GM18867 (cell line): ENCODE results near the gene MALRD1.

Experiments
- ATAC-seq: cut with Tn5 transposase; IDR thresholded peaks from one replicate; pipeline ENCODE4 v1.9.1; 2021; ENCODE audit warnings: mild to moderate bottlenecking, moderate library complexity; ENCODE audit not compliant: unreplicated experiment

Gene MALRD1

DNA sequence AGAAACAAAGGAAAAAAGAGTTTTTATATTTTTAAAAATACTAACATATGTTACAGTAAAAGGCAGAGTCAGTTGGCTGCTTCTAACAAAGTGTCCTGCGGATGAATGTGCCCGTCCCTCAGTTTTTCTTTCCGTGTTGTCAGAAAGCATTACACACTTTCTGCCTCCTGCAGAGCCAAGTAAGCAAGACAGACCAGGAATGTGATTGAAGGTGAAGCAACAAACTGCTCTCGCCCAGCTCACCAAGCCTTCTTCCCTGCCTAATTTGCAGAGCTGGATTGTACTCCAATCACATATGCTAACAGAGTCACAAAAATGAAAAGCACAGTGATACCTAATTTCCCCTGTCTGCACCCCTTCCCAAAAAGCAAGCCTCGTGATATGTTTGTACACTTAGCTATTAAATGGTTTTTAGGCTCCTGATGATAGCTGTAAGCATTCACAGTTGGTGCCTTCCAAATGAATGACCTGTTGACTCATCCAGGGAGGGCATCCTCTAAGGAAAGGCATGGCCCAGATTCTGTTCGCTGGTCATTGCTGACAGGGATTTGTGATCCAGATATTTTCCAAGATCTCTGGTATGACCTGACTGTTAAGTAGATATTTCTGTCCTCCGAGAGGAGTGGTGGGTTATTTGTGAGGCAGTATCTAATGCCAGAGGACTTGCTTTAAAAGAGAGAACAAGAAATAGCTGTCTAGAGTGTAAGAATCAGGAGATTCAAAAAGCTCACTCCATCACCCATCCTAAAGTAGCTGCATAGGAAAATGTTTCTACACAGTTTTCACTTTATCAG lies 580.4 kb downstream of the MALRD1 start:
- no peak for ATAC-seq

DNA sequence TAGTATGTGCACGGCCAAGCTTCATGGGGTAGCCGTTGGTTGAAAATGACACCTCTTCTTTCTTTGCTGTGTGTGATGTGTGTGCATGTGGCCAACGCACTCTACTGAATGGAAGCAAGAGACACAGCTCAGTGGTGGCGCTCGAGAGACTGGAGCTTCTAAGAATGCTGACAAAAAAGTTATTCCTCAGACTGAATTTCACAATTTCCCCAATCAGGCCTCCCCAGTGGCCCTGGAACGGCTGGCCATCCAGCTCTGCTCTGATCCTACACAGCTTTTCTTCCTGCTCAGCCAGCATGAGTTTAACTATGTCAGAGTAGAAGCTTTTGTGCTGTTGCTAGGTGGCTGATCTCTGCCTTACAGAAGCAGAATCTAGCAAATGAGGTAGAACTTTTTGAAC lies 581.0 kb downstream of the MALRD1 start:
- no peak for ATAC-seq

DNA sequence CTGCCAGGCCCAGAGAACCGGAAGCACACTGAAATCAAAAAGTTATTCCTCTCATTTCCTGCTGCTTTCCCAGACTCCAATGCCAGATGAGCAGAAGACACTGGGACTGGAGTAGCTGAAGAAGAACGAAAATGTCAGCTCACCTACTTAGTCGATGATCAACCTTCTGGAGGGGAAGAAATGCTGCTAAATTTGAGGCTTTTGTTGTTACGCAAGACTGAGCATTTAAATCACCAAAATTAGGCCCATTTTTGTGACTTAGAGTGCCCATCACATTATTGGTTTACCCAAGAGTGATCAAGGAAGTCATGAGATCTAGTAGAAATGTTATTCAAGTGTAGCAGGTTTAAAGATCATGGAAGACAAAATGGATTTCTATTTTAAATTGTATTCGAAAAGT lies 585.6 kb downstream of the MALRD1 start:
- no peak for ATAC-seq

DNA sequence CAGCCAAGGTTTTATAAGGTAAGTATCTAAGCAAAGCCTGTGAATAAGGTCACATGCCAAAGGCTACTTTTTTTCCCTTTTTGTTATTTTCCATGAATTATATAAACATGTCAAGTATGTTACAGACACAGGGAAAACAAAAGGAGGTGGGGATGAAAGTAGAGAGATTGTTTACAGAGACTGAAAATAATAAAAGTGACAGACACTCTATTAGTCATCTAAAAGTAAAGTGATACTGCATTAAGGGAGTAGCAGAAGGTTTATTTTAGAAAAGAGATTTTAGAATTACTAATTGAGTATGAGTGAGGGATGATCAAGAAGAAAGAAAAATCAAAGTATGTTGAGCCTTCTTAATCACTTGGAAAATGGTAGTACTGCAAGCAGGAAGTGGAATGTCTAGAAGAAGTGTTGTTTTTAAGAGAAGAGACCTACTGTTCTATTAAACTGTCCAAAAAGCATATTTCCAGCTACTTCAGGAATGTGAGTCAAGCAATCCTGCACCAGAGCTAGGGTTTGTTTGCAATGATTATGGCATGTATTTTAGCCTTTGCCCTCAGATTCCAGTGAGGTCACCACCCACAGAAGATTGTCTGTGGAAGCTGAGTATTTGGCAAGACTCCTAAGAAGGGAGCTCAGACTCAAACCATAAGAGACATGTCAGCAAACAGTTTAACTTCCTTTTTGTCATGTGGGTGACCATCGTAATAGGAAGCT lies 589.7 kb downstream of the MALRD1 start:
- ATAC-seq = no peak

DNA sequence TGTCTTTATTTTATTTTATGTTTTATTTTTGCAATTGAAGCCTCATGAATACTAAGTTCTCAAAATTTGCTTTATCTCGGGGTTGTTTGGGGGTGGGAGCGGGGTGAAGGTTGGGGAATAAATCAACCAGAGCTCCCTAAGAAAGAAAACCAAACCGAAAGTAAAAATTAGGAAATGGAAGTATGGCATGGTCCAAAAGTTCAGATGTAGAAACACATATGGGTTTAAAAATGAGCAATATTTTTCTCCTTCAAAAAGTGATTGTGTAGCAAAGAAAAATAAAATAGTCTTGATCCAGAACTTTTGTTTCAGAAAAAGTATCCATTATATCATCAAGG lies 590.3 kb downstream of the MALRD1 start:
- ATAC-seq = no peak

GRCh38 chr10:19640566-19641263 lies 592.1 kb downstream of the MALRD1 start:
- ATAC-seq = no peak

DNA sequence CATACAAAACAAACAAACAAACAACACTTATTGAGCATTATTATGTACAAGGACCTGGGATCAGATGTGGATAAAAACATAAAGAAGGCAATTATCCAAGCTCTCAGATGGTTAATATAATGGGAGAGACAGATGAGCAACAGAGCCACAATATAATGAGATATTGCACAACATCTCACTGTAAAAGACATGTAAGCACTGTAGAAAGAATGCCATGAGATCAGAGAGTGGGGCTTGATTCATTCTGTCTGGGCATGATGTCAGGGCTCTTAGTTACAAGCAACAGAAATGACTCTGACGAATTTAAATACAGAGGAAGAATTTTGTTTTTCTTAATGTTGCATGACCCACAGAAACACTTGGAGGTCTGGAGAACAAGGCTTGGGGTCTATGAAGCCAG lies 602.9 kb downstream of the MALRD1 start:
- no peak for ATAC-seq

DNA sequence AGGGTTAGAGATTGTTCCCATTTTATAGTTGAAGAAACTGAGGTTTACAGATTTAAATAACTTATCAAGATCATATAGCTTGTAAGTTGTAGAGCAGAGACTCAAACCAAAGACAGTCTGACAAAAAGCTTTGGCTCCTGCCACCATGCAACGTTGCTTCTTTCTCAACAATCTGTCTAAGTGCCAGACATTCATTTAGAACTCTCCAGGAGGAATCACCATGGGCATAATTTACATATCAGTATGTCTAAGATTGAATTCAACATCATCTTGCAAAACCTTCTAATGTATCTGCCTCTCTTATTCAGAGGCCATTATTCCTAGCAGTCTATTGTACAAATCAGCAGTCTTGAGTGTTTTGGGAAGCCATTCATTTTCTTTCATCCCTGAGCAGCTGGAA lies 604.1 kb downstream of the MALRD1 start:
- no peak for ATAC-seq

- ATAC-seq = no peak
These were observed 605.3 kb downstream of the MALRD1 start for GRCh38 chr10:19653931-19654330.

DNA sequence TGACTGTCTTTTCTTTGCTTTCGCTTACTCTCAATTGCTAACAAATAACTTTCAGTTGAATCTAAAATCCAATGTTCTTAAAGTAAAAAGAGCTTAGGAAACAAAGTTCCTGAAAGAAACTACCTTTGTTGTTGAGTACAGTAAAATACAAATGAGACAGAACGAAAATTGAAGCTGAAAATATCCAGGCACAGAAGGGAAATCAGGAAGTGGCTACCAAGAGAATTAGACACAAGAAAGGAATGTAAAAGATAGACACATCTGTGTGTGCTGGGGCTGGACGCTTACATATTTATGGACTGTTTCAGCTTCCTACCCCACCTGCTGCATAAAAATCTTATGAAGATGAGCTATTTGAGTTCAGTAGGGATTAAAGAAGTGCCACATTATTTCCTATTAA lies 606.0 kb downstream of the MALRD1 start:
- ATAC-seq = no peak

DNA sequence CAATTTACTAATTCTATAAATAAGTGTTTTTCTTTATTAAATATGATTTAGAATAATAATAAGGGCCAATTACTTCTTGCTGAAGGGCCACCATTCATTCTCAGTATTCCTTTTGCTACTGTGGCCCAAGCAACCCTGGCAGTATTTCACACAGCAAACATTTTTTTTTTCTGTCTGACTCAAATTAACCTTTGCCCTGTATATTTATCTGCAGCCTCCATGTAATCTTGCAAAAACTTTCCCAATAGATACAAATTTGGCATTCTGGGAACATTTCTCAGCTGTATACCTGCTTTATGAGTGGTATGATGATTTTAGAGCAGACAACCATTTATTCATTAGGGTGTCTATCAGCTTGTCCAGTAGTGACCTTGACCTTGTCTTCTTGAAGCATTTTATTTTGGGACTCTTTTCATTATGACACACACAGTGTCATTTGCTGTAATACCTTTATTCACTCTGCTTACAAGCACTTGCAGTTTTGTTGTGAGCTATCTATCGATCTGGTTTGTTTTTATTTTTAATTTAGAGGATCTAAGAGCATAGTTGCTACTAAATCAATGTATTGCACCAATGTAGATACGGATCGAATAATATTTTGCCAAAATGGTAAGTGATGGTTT lies 607.9 kb downstream of the MALRD1 start:
- ATAC-seq = no peak

DNA sequence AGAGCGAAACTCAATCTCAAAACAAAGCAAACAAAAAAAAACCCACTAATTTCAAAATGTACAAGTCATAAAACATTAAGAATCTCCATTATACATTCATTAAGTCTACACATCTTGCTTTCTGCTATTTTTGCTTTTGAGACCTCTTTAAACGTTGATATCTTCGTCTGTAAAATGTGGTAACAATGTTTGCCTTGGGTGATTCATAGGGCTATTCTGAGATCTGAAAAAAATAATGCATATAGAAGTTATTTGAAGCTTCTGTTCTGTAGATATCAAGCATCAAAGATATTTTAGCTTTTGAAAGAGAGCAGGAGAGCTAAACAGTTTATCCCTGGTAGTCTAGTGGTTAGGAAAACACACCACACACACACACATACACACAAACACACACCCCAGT lies 609.5 kb downstream of the MALRD1 start:
- ATAC-seq = no peak

DNA sequence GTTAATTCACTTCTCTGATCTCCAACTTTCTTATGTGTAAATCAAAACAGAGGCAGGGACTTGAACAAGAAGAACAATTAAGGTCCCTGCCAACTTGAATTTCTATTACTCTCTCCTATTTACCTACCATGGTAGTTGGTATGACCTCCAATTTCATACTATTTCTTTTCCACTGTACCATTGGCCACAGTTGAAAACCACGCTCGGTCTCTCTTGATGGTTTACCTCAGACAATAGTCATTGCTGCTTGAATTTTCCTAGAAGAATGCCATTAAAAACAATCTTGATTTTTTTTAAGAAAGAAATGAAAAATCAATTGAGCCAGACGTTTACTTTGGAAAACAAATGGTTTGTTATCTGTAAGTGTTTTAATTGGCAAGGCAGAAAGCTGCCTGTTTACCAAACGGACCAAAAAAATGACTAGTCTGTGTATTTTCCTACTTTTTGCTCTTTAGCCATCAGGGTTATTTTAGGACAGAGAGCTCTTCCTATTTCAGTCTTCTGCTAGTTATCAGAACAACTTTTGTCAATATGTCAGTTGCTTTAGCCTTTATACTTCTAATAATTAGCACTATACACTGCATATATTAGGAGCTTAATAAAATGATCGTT lies 610.1 kb downstream of the MALRD1 start:
- ATAC-seq = no peak

DNA sequence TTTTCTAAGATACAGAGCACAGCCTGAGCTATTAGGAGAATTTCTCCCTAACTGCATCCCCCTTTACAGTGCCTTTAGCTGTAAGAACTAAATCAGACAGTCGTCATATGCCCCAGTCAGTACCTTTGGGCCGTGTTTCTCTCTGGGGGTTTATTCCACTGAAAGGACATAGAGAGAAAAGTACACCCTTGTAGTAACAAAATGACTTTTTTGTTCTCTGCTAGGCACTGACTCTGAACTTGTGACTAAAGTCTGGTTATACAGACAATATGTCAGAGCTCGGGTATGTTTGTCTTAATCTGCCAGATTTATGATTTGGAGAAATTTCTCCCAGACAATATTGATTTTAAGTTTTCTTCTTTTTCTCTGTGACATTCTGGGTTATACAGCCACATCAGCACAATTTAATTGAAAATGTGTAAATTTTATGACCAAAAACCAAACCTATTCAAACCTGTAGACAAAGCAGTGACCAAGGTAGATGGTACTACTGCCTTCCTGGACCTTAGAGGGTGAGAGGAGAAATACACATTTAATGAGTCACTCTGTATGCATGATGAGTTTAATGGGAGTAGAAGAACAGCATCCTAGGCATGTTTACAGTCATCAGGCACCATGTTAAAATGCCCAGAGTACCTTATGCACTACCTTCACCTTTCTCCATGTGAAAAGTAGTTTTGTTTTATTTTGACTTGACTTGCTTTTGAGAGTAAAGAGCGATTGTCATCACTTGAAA lies 611.5 kb downstream of the MALRD1 start:
- ATAC-seq = no peak

DNA sequence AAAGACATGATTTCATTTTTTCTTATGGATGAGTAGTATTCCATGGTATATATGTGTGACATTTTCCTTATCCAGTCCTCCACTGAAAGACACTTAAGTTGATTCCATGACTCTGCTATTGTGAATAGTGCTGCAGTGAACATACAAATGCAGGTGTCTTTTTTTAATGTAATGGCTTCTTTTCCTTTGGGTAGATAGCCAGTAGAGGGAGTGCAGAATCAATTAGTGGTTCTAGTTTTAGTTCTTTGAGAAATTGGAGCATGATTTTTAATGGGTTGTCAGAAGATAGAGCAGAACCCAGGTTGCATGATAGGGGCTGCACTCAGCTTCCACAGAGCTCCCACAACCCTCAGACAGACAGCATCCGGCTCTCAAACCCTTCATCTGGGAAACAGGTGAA lies 614.7 kb downstream of the MALRD1 start:
- no peak for ATAC-seq

DNA sequence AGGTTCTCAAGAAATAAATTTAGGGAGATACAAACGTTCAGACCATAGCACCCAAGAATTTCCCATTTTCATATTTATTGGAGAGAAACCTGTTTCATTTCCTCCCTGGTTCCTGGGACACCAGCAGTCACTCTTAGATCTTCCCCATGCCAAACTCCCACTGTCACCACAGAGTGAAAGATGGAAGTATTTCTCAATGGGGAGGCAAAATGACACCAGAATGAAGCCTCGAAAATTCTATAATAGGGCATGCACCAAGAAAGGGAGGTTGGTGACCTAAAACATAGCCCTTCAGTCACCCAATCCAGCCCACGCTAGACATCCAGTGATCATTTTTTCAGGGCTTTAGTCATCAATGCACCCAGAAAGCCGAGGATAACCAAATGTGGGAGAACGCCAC lies 619.5 kb downstream of the MALRD1 start:
- no peak for ATAC-seq

- no peak for ATAC-seq
These were observed 627.5 kb downstream of the MALRD1 start for GRCh38 chr10:19676063-19676462.

DNA sequence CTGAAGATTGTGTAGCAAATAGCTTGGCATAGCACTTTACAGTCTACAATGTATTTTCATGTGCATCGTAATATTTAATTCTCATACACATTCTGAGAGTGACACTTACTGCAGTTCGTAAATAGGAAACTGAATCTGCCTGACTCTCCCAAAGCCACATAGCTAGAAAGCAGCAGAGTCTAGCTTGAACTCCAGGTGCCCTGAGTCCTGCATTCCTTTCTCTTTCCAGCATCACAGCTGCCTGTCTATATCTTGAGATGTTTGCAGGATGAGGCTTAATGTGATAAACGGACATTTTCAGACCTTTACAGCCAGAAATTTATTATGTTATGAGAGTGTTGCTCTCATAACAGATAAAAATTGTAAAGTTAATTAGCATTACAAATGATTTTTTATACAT lies 634.8 kb downstream of the MALRD1 start:
- ATAC-seq = no peak

DNA sequence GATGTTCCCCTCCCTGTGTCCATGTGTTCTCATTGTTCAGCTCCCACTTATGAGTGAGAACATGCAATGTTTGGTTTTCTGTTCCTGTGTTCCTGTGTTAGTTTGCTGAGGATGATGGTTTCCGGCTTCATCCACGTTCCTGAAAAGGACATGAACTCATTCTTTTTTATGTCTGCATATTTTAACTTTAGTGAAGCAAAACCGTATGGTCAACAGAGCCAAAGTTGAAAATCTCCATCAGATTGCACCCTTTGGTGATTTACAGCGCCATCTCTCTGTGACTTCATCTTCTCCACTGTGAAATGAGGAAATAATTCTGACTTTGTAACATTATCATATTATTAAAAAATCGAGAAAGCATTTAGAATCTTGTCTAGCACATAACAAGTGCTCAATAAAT lies 635.4 kb downstream of the MALRD1 start:
- ATAC-seq = no peak

GRCh38 chr10:19688344-19688743 lies 639.7 kb downstream of the MALRD1 start:
- no peak for ATAC-seq

DNA sequence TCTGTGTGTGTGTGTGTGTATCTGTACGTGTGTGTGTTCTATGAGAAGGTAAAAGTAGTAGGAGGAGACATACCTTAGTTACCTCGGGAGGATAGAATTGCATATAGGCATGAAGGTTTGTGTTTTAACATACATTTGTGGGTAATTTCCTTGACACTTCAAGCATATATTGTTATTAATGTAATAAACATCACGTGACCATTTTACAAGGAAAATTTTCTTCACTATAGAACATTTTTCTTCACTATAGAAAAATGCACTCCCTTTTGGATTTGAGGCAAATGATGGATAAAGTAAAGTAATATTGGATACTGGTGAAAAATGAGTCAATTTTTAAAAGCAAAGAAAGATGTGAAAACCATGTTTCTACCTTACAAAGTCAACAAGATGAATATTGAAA lies 640.6 kb downstream of the MALRD1 start:
- no peak for ATAC-seq
